Bronchial epithelial cell (primary cell): ENCODE data around the gene ASB3. TPM values are rescaled to one million over a fixed set of nuclear protein-coding genes. Genes with fewer than 3 reads are reported as not detected.

Experiments used
- DNase-seq: peaks from one replicate; pipeline ENCODE4 v3.0.0-alpha.2; 2010; ENCODE audit warnings: low read depth
- FAIRE-seq: peaks from 2 replicates; lab custom pipeline; 2011; peaks lifted over from hg19 to GRCh38; lab: Jason Lieb, UNC
- H3K27me3 ChIP-seq: 2 replicates; pipeline ENCODE4 v1.5.1; 2011; ENCODE audit warnings: low read length; ENCODE audit not compliant: control insufficient read depth, insufficient read depth
- H3K36me3 ChIP-seq: 2 replicates; pipeline ENCODE4 v1.5.1; 2011; ENCODE audit warnings: low read length; ENCODE audit not compliant: control insufficient read depth, insufficient read depth
- H3K4me3 ChIP-seq: 2 replicates; pipeline ENCODE4 v1.5.1; 2011; ENCODE audit warnings: mild to moderate bottlenecking, low read depth, low read length, control low read depth
- total RNA-seq: library from RNA; depleted of rRNA; stranded (reverse); fragments of >200 nt; gene quantifications from 2 replicates; pipeline ENCODE4 v1.2.1, GENCODE V29; 2014
- TF ChIP-seq, protein P1 (sequence below): IDR thresholded peaks from 2 replicates; pipeline ENCODE4 v1.5.1; 2011; ENCODE audit warnings: mild to moderate bottlenecking, moderate library complexity, low read length, control low read depth, inconsistent platforms; ENCODE audit not compliant: insufficient read depth, severe bottlenecking

Gene ASB3
- total RNA-seq, 1 donor from 2014 or later, result 13.4 TPM

DNA sequence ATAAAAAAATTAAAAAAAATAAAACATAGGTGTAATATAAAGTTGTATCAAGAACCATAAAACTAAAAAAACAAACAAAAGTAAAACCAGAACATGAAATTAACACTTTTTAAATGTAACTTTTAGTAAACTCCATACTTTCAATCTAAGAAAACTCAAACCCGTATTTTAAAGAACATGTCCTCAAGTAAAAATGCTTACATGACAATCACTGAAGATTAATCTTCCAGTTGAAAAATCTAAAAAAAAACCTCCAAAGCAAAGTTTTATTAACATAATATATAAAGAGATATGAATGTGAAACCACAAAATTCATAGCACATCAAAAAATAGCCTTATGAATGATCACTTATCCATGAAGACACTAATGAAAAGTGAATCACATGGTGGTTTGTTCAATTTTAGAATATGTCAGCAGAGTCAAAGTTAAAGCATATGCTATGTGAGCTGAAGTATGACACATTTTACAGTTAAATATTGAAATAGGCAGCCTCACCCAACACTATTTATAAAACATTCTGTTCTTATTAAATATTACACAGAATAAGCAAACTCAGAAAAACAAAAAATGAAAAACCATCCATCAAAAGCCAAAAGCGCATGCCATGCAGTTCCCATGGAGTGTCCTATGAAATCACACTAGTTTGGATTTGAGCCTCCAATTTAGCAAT, 42.2 kb downstream of the ASB3 start:
- TF ChIP-seq, protein P1, sequence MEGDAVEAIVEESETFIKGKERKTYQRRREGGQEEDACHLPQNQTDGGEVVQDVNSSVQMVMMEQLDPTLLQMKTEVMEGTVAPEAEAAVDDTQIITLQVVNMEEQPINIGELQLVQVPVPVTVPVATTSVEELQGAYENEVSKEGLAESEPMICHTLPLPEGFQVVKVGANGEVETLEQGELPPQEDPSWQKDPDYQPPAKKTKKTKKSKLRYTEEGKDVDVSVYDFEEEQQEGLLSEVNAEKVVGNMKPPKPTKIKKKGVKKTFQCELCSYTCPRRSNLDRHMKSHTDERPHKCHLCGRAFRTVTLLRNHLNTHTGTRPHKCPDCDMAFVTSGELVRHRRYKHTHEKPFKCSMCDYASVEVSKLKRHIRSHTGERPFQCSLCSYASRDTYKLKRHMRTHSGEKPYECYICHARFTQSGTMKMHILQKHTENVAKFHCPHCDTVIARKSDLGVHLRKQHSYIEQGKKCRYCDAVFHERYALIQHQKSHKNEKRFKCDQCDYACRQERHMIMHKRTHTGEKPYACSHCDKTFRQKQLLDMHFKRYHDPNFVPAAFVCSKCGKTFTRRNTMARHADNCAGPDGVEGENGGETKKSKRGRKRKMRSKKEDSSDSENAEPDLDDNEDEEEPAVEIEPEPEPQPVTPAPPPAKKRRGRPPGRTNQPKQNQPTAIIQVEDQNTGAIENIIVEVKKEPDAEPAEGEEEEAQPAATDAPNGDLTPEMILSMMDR, result no peak

GRCh38 chr2:53740170-53740569, 46.6 kb downstream of the ASB3 start:
- no peaks in the 10 kb centered on the region for H3K27me3 ChIP-seq
- no peaks in the 10 kb centered on the region for H3K36me3 ChIP-seq
- DNase-seq (peak; percentile 28), FAIRE-seq (no peak)
- H3K4me3 ChIP-seq, result no peak overlapping the region
- TF ChIP-seq, protein P1, result peak; percentile 6

More for the DNA sequence above, 42.2 kb downstream of the ASB3 start:
- FAIRE-seq (no peak), DNase-seq (no peak)
- Histone ChIP-seq H3K27me3 (no peaks in the 10 kb centered on the region), H3K36me3 (no peaks in the 10 kb centered on the region), H3K4me3 (no peak overlapping the region)

- DNase-seq (no peak), FAIRE-seq (no peak)
- TF ChIP-seq, protein P1, result no peak
- H3K36me3 ChIP-seq, result no peaks in the 10 kb centered on the region
- no peak overlapping the region for H3K4me3 ChIP-seq
- H3K27me3 ChIP-seq, result no peaks in the 10 kb centered on the region
These were observed 47.7 kb downstream of the ASB3 start for GRCh38 chr2:53739032-53739431.

DNA sequence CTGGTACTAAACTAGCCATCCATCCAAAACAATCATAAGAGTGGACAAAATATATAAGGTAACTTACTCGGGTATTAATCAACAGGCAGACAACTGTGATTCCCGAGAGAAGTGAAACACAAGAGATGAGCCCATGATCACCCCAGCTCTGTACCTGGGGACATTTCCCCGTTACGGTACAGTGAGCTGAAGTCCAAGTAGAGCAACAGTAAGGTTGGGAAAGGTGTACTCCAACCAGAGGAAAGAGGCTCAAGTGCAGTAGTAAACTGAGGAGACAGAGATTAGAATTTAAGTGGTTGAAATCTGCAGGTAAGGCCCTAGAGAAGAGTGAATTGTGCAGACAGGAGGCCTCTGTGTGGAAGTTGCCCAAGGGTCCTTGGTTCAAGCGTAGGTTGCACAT, 49.7 kb downstream of the ASB3 start:
- no peaks in the 10 kb centered on the region for H3K27me3 ChIP-seq
- no peaks in the 10 kb centered on the region for H3K36me3 ChIP-seq
- TF ChIP-seq, protein P1, result no peak
- DNase-seq, result no peak
- no peak overlapping the region for H3K4me3 ChIP-seq
- FAIRE-seq, result no peak

GRCh38 chr2:53729143-53729762, 57.5 kb downstream of the ASB3 start:
- Histone ChIP-seq H3K4me3 (no peak overlapping the region), H3K27me3 (no peaks in the 10 kb centered on the region), H3K36me3 (no peaks in the 10 kb centered on the region)
- FAIRE-seq (no peak), DNase-seq (no peak)
- TF ChIP-seq, protein P1, result no peak
